Spinal cord (tissue), 10 donors: Measurements from ENCODE around the gene SNAI1. TPM values are rescaled to one million over a fixed set of nuclear protein-coding genes. Genes with fewer than 3 reads are reported as not detected.

Experiments
- DNase-seq, 6 donors: peaks; one replicate each; pipeline versions ENCODE4 v3.0.0 to v3.0.0-alpha.2; 2013 to 2015; ENCODE audit warnings: low spot score in 6 of 6, low read depth in 4 of 6
- H3K27ac ChIP-seq: one replicate; pipeline ENCODE4 v1.5.1; 2013; ENCODE audit warnings: low read depth, low read length, control low read depth
- H3K27me3 ChIP-seq: one replicate; pipeline ENCODE4 v1.6.1; 2013; ENCODE audit warnings: low read length; ENCODE audit not compliant: control insufficient read depth, insufficient read depth
- H3K36me3 ChIP-seq: one replicate; pipeline ENCODE4 v1.6.1; 2013; ENCODE audit warnings: low read length; ENCODE audit not compliant: control insufficient read depth, insufficient read depth
- H3K4me1 ChIP-seq: one replicate; pipeline ENCODE4 v1.6.1; 2013; ENCODE audit warnings: low read length; ENCODE audit not compliant: control insufficient read depth, insufficient read depth
- H3K4me3 ChIP-seq: one replicate; pipeline ENCODE4 v1.5.1; 2013; ENCODE audit warnings: low read depth, low read length, control low read depth
- H3K9me3 ChIP-seq: one replicate; pipeline ENCODE4 v1.6.1; 2013; ENCODE audit warnings: low read length; ENCODE audit not compliant: control insufficient read depth, insufficient read depth
- WGBS: methylation state at CpG from one replicate; pipeline ENCODE4 v1.1.5; 2013; ENCODE audit warnings: missing lambda C conversion rate; ENCODE audit not compliant: insufficient coverage; 5-methylcytosine and 5-hydroxymethylcytosine counted together
- polyA plus RNA-seq, 2 donors: library from polyadenylated mRNA; unstranded; fragments of 120-200 nt; gene quantifications; one replicate each; pipeline ENCODE4 v1.2.1, GENCODE V29; 2013; ENCODE audit not compliant: insufficient read length in 2 of 2
- small RNA-seq: library from RNA; depleted of rRNA; stranded (forward); fragments of <200 nt; gene quantifications from one replicate; pipeline ENCODE3, GENCODE V24; 2014; ENCODE audit warnings: low replicate concordance
- total RNA-seq, 2 donors: library from RNA; depleted of rRNA in 1 of 2; stranded (reverse); fragments of 120-200 nt in 1 of 2; fragments of >200 nt in 1 of 2; gene quantifications; one replicate each; pipeline versions ENCODE4 v1.2.3 to v1.2.4, GENCODE V29; 2013 to 2014
- donor health status: healthy.

The SNAI1 gene
- total and polyA plus RNA-seq, 4 donors, result 0.40 to 1.8 (median 0.96) TPM

GRCh38 chr20:50029697-50030461 lies 47.1 kb downstream of the SNAI1 start:
- 70% methylated on average over 12 of the region's 19 CpGs for WGBS
- no peaks in the 10 kb centered on the region for H3K9me3 ChIP-seq
- H3K4me1 ChIP-seq, result peaks cover 26% of the 10 kb centered on the region
- no peaks in the 10 kb centered on the region for H3K27me3 ChIP-seq
- no peak overlapping the region for H3K4me3 ChIP-seq
- H3K36me3 ChIP-seq, result no peaks in the 10 kb centered on the region
- no peak for DNase-seq
- H3K27ac ChIP-seq, result no peak overlapping the region

- Histone ChIP-seq H3K27me3 (no peaks in the 10 kb centered on the region), H3K4me1 (peaks cover 13% of the 10 kb centered on the region), H3K9me3 (no peaks in the 10 kb centered on the region), H3K4me3 (no peak overlapping the region), H3K27ac (no peak overlapping the region), H3K36me3 (no peaks in the 10 kb centered on the region)
- DNase-seq, result no peak
- WGBS, result 71% methylated on average over 6 of the region's 9 CpGs
These were observed 50.3 kb downstream of the SNAI1 start for GRCh38 chr20:50032955-50033666.

- H3K9me3 ChIP-seq, result no peaks in the 10 kb centered on the region
- WGBS, result 71% methylated on average over 9 of the region's 9 CpGs
- no peak for DNase-seq
- no peaks in the 10 kb centered on the region for H3K27me3 ChIP-seq
- H3K4me3 ChIP-seq, result no peak overlapping the region
- H3K36me3 ChIP-seq, result no peaks in the 10 kb centered on the region
- no peak overlapping the region for H3K27ac ChIP-seq
- peaks cover 10% of the 10 kb centered on the region for H3K4me1 ChIP-seq
These were observed 51.9 kb downstream of the SNAI1 start for GRCh38 chr20:50034567-50035180.

DNA sequence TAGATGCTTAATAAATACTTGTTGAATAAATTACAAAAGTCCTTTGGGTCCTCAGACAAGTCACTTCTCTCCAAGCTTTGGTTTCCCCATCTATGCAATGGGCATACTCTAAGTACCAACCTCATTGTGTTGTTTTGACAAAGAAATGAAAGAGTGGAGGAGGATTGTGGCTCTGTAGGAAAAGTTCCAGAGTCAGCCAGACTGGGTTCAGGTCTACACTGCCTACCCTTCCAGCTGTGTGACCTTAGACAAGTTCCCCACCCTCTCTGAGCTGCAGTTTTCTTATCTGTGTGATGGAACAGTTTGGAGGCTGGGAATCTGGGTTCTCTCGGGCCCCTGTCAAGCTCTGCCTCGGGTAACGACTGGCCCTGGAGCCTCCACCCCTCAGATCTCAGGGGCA lies 53.9 kb downstream of the SNAI1 start:
- no peak overlapping the region for H3K27ac ChIP-seq
- 78% methylated on average over 3 of the region's 3 CpGs for WGBS
- no peaks in the 10 kb centered on the region for H3K36me3 ChIP-seq
- DNase-seq, result no peak
- H3K27me3 ChIP-seq, result no peaks in the 10 kb centered on the region
- no peaks in the 10 kb centered on the region for H3K9me3 ChIP-seq
- no peak overlapping the region for H3K4me3 ChIP-seq
- peaks cover 17% of the 10 kb centered on the region for H3K4me1 ChIP-seq

GRCh38 chr20:50037123-50037522 lies 54.3 kb downstream of the SNAI1 start:
- H3K27me3 ChIP-seq, result no peaks in the 10 kb centered on the region
- H3K27ac ChIP-seq, result no peak overlapping the region
- H3K4me3 ChIP-seq, result no peak overlapping the region
- no peaks in the 10 kb centered on the region for H3K9me3 ChIP-seq
- no peaks in the 10 kb centered on the region for H3K36me3 ChIP-seq
- no peak for DNase-seq
- peaks cover 17% of the 10 kb centered on the region for H3K4me1 ChIP-seq
- 67% methylated on average over 3 of the region's 3 CpGs for WGBS

- H3K27ac ChIP-seq, result no peak overlapping the region
- WGBS, result 81% methylated on average over 7 of the region's 7 CpGs
- no peaks in the 10 kb centered on the region for H3K36me3 ChIP-seq
These were observed 54.8 kb downstream of the SNAI1 start for GRCh38 chr20:50037575-50037974.

DNA sequence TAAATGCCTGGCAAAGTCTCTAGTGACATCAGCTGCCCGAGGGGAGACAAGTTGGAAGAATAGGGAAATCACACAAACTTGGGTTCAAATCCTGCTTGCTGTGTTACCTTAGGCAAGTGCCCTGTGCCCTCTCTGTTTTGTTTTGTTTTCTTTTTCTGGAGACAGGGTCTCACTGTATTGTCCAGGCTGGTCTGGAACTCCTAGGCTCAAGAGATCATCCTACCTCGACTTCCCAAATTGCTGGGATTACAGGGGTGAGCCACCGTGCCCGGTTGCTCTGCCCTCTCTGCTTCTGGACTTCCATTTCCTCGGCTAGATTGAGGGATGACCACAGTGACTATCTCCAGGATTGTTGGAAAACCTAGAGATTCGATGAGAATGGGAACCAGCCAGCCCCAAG lies 55.4 kb downstream of the SNAI1 start:
- DNase-seq, result no peak
- no peak overlapping the region for H3K27ac ChIP-seq
- no peaks in the 10 kb centered on the region for H3K27me3 ChIP-seq
- WGBS, result 67% methylated on average over 6 of the region's 6 CpGs
- no peak overlapping the region for H3K4me3 ChIP-seq
- no peaks in the 10 kb centered on the region for H3K9me3 ChIP-seq
- no peaks in the 10 kb centered on the region for H3K36me3 ChIP-seq
- peaks cover 17% of the 10 kb centered on the region for H3K4me1 ChIP-seq

More at GRCh38 chr20:50037575-50037974, 54.8 kb downstream of the SNAI1 start:
- H3K4me3 ChIP-seq, result no peak overlapping the region
- no peak for DNase-seq
- H3K27me3 ChIP-seq, result no peaks in the 10 kb centered on the region
- peaks cover 17% of the 10 kb centered on the region for H3K4me1 ChIP-seq
- H3K9me3 ChIP-seq, result no peaks in the 10 kb centered on the region

Small RNAs within 50 kb of the gene (small RNA-seq; reads per million reads assigned to genes)
- gene RF00017 (not detected), gene RNU6-147P (not detected)

Other genes starting within 250 kb of the SNAI1 start
- gene SLC9A8, start 170.2 kb upstream of the SNAI1 start, total RNA-seq, result 1 to 10 TPM; 9.3 to 9.6 TPM
- 10 to 100 TPM; 13.0 to 14.0 TPM for gene SLC9A8, start 170.2 kb upstream of the SNAI1 start, polyA plus RNA-seq
- gene SPATA2, start 67.5 kb upstream of the SNAI1 start, total RNA-seq, result 1 to 10 TPM; 5.4 TPM
- gene SPATA2, start 67.5 kb upstream of the SNAI1 start, polyA plus RNA-seq, result 10 to 100 TPM; 17.9 to 20.1 TPM
- gene RNF114, start 46.6 kb upstream of the SNAI1 start, total RNA-seq, result 10 to 100 TPM; 39.4 to 61.2 TPM
- 10 to 100 TPM; 53.5 to 63.8 TPM for gene RNF114, start 46.6 kb upstream of the SNAI1 start, polyA plus RNA-seq
- 10 to 100 TPM; 47.8 to 54.6 TPM for gene UBE2V1, start 130.2 kb downstream of the SNAI1 start, total RNA-seq
- gene UBE2V1, start 130.2 kb downstream of the SNAI1 start, polyA plus RNA-seq, result 100 to 1,000 TPM; 167 to 174 TPM
- gene PEDS1, start 170.7 kb downstream of the SNAI1 start, total RNA-seq, result 10 to 100 TPM in 1 of 2 donors, 1 to 10 TPM in 1; 9.9 to 32.3 TPM
- 10 to 100 TPM; 33.5 to 36.8 TPM for gene PEDS1, start 170.7 kb downstream of the SNAI1 start, polyA plus RNA-seq
- 1 to 10 TPM; 5.3 to 8.3 TPM for gene CEBPB, start 207.8 kb downstream of the SNAI1 start, total RNA-seq
- gene CEBPB, start 207.8 kb downstream of the SNAI1 start, polyA plus RNA-seq, result 1 to 10 TPM; 5.5 to 5.6 TPM